Measurements from ENCODE around the gene TMEM174.

Gene TMEM174

GRCh38 chr5:73154208-73155006 is 18.6 kb upstream of the TMEM174 start:
- DNase-seq: no peak

GRCh38 chr5:73155271-73156222 is 17.4 kb upstream of the TMEM174 start:
- DNase-seq: no peak

DNA sequence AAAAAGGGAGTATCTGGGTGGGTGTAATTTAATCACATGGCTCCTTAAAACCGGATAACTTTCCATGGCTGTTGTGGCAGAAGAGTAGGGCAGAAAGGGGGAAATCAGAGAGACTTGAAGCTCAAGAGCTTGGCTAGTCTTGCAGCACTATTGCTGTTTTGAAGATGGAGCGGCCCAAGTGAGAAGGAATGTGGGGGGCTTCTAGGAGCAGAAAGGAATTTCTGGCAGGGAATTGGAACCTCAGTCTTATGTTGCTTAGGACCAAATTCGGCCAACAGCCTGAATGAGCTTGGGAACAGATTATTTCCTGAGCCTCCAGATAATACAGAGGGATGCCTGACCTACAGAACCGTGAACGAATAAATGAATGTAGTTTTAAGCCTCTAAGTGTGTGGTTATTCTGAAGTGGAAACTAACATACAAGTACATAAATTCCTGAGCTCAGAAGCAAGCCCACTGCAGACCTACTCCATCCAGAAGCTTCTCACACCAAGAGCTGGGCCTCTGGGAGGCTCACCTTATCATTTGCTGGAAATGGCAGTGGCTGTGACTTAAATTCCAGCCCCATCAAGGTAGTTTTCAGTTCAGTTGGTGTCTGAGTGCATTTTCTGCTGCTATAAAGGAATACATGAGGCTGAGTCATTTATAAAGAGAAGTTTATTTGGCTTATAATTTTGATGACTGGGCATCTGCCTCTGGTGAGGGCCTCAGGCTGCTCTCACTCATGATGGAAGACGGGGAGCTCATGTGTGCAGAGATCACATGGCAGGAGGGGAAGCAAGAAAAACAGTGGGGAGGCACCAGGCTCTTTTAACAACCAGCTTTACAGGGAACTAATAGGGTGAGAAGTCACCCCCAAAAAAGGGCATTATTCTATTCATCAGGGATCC is 15.3 kb upstream of the TMEM174 start:
- DNase-seq: no peak

DNA sequence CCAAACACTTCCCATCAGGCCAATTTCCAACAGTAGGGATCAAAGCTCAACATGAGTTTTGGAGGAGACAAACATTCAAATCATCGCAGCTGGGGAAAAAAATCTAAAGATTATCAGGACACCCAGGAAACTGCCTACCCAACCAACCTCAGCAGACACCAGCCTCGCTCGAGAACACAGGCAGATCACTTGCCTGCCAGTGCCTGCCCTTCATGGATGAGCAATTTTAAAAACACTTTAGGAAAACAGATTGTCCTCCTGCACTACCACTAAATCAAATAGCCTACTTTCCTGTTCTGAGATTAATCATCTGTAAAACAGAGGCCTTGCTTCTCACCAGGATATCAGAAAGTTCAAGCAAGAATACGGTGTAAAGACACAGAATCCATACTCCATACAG is 14.7 kb upstream of the TMEM174 start:
- DNase-seq: no peak

- no peak for DNase-seq
Measured at GRCh38 chr5:73160239-73160671, 12.7 kb upstream of the TMEM174 start.

DNA sequence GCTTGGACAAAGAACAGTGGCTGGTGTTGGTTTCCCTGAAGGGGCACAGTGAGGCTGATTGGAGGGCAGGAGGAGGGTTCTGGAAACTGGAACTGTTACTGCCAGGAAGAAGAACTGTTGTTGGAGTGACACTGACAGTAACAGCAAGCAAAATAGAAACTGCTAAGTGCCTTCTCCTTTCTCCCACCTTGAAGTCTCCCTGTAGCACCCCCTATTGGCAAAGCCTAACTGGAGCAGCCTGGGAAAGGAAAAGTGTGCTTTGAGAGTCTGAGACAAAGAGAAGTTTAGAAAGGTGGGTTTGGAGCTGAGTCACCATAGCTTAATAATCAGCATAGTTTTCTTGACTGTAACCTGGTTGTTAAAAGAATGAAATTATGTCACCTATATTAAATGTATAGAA is 2.5 kb upstream of the TMEM174 start:
- DNase-seq: no peak

DNA sequence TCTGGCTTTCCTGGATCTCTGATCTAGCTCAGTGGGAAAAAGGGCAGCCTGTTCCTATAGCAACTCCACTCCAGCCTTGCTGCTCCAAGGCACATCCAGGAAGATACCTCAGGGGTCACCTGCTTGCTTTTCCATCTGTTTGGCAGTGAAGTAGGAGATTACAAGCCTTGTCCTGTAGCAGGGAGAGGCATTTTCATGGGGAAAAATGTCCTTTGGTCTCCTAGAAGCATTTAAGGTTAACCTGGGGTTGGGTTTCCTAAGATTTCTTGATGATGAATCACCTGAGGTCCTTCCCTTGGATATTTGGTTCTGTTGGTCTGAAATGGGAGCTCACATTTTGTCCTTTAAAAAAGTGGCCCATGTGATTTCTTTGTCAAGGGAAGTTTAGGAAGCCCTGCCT is 1.5 kb upstream of the TMEM174 start:
- DNase-seq: no peak

- no peak for DNase-seq
Measured at GRCh38 chr5:73174100-73174815, 1.3 kb downstream of the TMEM174 start.

GRCh38 chr5:73176250-73176649 is 3.3 kb downstream of the TMEM174 start:
- DNase-seq: no peak

- no peak for DNase-seq
Measured at GRCh38 chr5:73178265-73178664, 5.3 kb downstream of the TMEM174 start.

DNA sequence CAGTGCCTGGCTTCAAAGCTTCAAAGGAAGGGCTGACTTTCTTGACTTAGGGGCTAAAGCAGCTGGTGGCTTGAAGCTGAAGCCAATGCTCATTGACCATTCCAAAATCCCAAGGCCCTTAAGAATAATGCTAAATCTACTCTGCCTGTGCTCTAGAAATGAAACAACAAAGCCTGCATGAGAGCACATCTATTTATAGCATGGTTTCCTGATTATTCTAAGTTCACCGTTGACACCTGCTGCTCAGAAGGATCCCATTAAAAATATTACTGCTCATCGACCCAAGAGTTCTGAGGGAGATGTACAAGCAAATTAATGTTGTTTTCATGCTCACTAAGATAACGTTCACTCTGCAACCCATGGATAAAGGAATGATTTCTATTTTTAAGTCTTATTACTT is 6.7 kb downstream of the TMEM174 start:
- DNase-seq: no peak

DNA sequence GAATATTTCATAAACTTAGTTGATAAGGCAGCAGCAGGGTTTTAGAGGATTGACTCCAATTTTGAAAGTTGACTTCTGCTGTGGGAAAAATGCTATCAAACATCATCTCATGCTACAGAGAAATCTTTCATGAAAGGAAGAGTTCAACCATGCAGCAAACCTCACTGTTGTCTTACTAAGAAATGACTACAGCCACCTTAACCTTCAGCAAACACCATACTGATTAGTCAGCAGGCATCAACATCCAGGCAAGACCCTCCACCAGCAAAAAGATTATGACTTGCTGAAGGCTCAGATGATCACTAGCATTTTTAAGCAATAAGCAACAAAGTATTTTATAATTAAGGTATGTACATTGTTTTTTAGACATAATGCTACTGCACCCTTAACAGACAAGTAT is 7.6 kb downstream of the TMEM174 start:
- no peak for DNase-seq

DNA sequence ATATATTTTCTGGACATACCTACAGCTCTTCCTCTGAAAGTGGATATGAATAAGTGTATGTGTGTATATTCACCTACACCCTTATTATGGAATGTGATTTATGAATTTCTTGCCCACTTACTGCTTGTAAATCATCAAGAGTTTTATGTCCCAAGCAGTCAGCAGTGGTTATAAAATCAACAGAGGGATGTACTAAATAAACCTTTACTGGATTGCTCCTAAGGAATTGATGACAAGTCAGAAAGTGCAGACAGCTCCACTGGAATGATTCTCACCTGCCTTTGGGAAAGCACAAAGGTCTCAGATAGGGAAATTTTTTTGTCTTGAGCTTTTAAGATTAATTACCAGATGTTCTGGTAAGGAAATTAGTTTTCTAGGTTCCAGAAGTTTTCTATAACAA is 9.3 kb downstream of the TMEM174 start:
- no peak for DNase-seq

DNA sequence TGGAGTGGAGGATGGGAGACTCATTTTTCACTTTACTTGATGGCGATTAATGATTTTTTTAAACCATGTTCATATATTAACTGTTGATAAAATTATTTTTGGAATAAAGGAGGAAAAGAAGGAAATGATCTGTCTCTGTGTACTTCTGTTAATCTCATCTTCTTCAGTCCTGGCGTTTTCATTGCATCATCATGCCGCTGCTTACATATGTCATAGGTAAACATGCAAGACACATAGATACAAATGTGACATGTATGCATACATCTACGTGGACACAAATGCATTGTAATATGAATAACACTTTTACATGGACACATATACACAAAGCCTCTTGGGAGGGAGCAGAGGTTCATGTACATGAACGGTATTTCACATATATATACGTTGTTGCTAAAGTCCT is 10.0 kb downstream of the TMEM174 start:
- DNase-seq: no peak

DNA sequence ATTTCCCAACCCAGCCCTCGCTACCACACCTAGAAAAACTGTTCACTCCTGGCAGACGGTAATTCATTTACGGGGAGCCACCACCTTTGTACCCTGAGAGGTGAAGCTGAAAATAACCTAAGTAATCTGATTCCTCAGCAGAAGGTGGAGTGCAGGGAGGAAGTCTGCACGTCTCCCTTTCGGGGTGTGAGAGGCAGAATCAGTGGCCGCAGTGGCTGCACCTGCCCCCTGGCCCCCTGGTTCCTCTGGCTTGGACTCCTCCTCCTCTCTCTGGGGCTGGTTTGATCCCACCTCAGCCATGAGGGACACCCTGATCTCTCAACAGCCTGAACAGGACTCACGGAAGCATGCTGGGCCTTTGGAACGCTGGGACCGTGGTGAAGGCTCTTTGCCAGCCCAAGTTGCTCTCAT is 10.5 kb downstream of the TMEM174 start:
- no peak for DNase-seq

- no peak for DNase-seq
Measured at GRCh38 chr5:73186976-73187375, 14.0 kb downstream of the TMEM174 start.

GRCh38 chr5:73188764-73189531 is 16.0 kb downstream of the TMEM174 start:
- DNase-seq: no peak

GRCh38 chr5:73189871-73190376 is 16.9 kb downstream of the TMEM174 start:
- DNase-seq: no peak

DNA sequence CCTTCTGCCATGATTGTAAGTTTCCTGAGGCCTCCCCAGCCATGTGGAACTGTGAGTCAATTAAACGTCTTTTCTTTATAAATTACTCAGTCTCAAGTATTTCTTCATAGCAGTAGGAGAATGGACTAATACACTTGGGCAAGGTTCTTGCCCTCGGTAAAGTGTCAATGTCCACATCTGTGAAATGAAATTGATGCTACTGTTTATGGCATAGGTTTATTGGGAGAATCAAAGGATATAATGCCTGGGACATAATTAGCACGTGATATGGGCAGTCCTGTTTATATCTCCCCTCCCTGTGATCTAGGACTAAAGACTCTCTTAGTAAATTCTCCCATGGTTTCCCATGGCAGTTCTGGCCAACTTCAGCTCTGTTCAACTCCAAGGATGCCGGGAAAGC is 19.4 kb downstream of the TMEM174 start:
- DNase-seq: no peak

DNA sequence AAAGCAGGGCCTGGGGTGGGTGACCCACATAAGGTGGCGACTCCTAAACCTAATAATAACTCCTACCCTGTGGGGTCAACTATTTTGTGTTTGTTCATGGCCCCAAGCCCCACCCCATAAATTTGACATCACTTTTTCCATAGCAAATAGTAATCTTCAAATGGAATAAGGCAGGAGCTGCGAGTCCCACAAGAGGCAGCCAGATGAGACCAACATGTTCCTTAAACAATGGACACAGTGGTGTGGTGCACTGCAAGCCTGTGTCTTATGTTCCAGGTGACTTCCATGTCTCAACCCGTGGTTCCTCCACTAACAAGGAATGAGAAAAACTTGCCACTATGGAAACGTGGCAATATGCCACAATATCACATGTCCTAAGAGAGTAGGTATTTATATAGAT is 20.6 kb downstream of the TMEM174 start:
- DNase-seq: no peak

DNA sequence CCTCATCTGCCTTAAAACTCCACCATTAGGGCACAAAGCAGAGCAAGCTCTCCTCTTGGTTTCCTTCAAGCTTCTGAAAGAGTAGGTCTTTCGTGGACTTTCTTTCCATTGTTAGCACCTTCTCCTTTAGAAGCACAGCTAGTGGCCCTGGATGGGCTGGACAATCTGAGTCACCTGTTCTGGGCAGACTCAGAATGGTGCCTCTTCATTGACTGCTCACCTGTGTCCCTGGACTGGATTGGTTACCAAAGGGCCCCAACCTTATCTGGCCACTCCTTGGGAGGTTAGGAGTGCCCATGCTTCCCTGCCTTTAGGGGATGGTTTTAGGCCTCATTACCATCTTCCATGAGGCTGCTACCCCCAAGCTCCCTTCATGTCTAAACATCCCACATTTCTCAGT is 23.2 kb downstream of the TMEM174 start:
- no peak for DNase-seq

All from NCI-H226 (cell line).